Suprapubic skin (tissue), 3 donors: ENCODE measurements around the gene ANXA3.

Source experiments
- POLR2AphosphoS5 ChIP-seq, 3 donors: sonication (generic); formaldehyde crosslinking; IDR thresholded peaks; one replicate each; pipeline ENCODE4 v1.6.1; 2017; ENCODE audit warnings: antibody characterized with exemption in 3 of 3
- TF ChIP-seq, protein P1 (sequence below), 2 donors: fragments of 200-600 bp in 1 of 2; fragments of 450-650 bp in 1 of 2; sonication (generic) in 1 of 2; IDR thresholded peaks; one replicate each; pipeline ENCODE4 v1.5.1; 2016 to 2019; ENCODE audit warnings: antibody characterized with exemption in 2 of 2, mild to moderate bottlenecking in 1 of 2, moderate library complexity in 1 of 2

- TF ChIP-seq, protein P1, sequence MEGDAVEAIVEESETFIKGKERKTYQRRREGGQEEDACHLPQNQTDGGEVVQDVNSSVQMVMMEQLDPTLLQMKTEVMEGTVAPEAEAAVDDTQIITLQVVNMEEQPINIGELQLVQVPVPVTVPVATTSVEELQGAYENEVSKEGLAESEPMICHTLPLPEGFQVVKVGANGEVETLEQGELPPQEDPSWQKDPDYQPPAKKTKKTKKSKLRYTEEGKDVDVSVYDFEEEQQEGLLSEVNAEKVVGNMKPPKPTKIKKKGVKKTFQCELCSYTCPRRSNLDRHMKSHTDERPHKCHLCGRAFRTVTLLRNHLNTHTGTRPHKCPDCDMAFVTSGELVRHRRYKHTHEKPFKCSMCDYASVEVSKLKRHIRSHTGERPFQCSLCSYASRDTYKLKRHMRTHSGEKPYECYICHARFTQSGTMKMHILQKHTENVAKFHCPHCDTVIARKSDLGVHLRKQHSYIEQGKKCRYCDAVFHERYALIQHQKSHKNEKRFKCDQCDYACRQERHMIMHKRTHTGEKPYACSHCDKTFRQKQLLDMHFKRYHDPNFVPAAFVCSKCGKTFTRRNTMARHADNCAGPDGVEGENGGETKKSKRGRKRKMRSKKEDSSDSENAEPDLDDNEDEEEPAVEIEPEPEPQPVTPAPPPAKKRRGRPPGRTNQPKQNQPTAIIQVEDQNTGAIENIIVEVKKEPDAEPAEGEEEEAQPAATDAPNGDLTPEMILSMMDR (IDR thresholded peaks at IDR 0.05), result no peak
- no peak for TF ChIP-seq POLR2AphosphoS5 (IDR thresholded peaks at IDR 0.05)
These were observed 105.4 kb downstream of the ANXA3 start for GRCh38 chr4:78656968-78657445.
